ENCODE results near the gene PRPF6. TPM values are rescaled to one million over a fixed set of nuclear protein-coding genes. Genes with fewer than 3 reads are reported as not detected.

Gene PRPF6
- total RNA-seq, 1 experiment from 2014 or later: 88.4 TPM

GRCh38 chr20:64069614-64070243 is 88.8 kb downstream of the PRPF6 start:
- ChIA-PET CTCF (no interaction called here), POLR2A (no interaction called here)
- BruUV-seq (replicated peaks): no TSS peak
- Histone ChIP-seq H3K4me1 (ENCODE audit: control insufficient read depth, insufficient read depth, low read length) (peaks cover 15% of the 10 kb centered on the region), H3K9me3 (ENCODE audit: control insufficient read depth, insufficient read depth, low read depth, low read length) (no peaks in the 10 kb centered on the region), H3K27me3 (ENCODE audit: control insufficient read depth, insufficient read depth, low read length) (no peaks in the 10 kb centered on the region), H3K4me3 (ENCODE audit: low read depth in 2 of 2, low read length in 2 of 2) (no peak overlapping the region), H3K27ac (ENCODE audit: low read length) (no peak overlapping the region), H3K36me3 (ENCODE audit: control insufficient read depth, insufficient read depth, low read length) (no peaks in the 10 kb centered on the region)
- TF ChIP-seq POLR2AphosphoS5 (IDR thresholded peaks at IDR 0.05; ENCODE audit: low read depth, low read length) (no peak), SIN3A (IDR thresholded peaks at IDR 0.05; ENCODE audit: borderline replicate concordance, insufficient read depth, low read depth, low read length) (no peak), TCF7L2 (IDR thresholded peaks at IDR 0.05; ENCODE audit: low read depth, low read length) (no peak), CTCF (IDR thresholded peaks at IDR 0.05) (peak; percentile 97), REST (IDR thresholded peaks at IDR 0.05; ENCODE audit: insufficient read depth in 1 of 2, low read depth in 2 of 2, low read length in 1 of 2) (no peak)
- DNase-seq (ENCODE audit: low read depth, low spot score) (no peak), ATAC-seq (peak; percentile 68)
- in situ Hi-C loops (cut with HindIII; ENCODE audit: low pct_unique_long_range_greater_than_20kb, low sequenced_read_pairs) (no loop called here), intact Hi-C loops (cut with micrococcal nuclease; ENCODE audit: unreplicated experiment) (no loop called here)

- in situ Hi-C loops (cut with HindIII; ENCODE audit: low pct_unique_long_range_greater_than_20kb, low sequenced_read_pairs) (no loop called here), intact Hi-C loops (cut with micrococcal nuclease; ENCODE audit: unreplicated experiment) (no loop called here)
- Histone ChIP-seq H3K36me3 (ENCODE audit: control insufficient read depth, insufficient read depth, low read length) (no peaks in the 10 kb centered on the region), H3K4me1 (ENCODE audit: control insufficient read depth, insufficient read depth, low read length) (peaks cover 10% of the 10 kb centered on the region), H3K27ac (ENCODE audit: low read length) (no peak overlapping the region), H3K9me3 (ENCODE audit: control insufficient read depth, insufficient read depth, low read depth, low read length) (no peaks in the 10 kb centered on the region), H3K4me3 (ENCODE audit: low read depth in 2 of 2, low read length in 2 of 2) (no peak overlapping the region), H3K27me3 (ENCODE audit: control insufficient read depth, insufficient read depth, low read length) (no peaks in the 10 kb centered on the region)
- ATAC-seq (no peak), DNase-seq (ENCODE audit: low read depth, low spot score) (no peak)
- ChIA-PET POLR2A (no interaction called here), CTCF (interaction anchor here (0.6 kb wide), 1 partner anchor 20 kb away, joined by 3 read pairs; no protein-coding TSS in a partner anchor)
- BruUV-seq (replicated peaks): no TSS peak
- no peak for TF ChIP-seq REST (IDR thresholded peaks at IDR 0.05; ENCODE audit: insufficient read depth in 1 of 2, low read depth in 2 of 2, low read length in 1 of 2)
These were observed 89.5 kb downstream of the PRPF6 start for GRCh38 chr20:64070244-64070993.
